CD14-positive monocyte (primary cell): ENCODE data around the gene LGR4. TPM values are rescaled to one million over a fixed set of nuclear protein-coding genes. Genes with fewer than 3 reads are reported as not detected.

Source experiments
- DNase-seq, 3 donors: peaks; one replicate each; pipeline ENCODE4 v3.0.0-alpha.2; 2011 to 2022
- H2AFZ ChIP-seq: 2 replicates; pipeline ENCODE4 v1.6.0; 2012; ENCODE audit warnings: mild to moderate bottlenecking, low read depth, low read length, inconsistent platforms; ENCODE audit not compliant: insufficient read depth, poor library complexity, severe bottlenecking
- H3K27ac ChIP-seq, 2 donors: 1 replicate in 1 of 2; 2 replicates in 1 of 2; pipeline ENCODE4 v1.5.1; 2012 to 2013; ENCODE audit warnings: low read length in 2 of 2, control low read depth in 1 of 2, inconsistent platforms in 1 of 2, low read depth in 1 of 2, mild to moderate bottlenecking in 1 of 2
- H3K27me3 ChIP-seq, 2 donors: one replicate each; pipeline versions ENCODE4 v1.6.0 to v1.6.1; 2011 to 2013; ENCODE audit warnings: low read length in 2 of 2; ENCODE audit not compliant: control insufficient read depth in 2 of 2, insufficient read depth in 2 of 2
- H3K36me3 ChIP-seq, 2 donors: replicated peaks in 1 of 2; 1 replicate in 1 of 2; 2 replicates in 1 of 2; pipeline versions ENCODE4 v1.5.1 to v1.6.1; 2012 to 2013; ENCODE audit warnings: low read length in 2 of 2, control low read depth in 1 of 2, inconsistent platforms in 1 of 2, mild to moderate bottlenecking in 1 of 2; ENCODE audit not compliant: insufficient read depth in 2 of 2, control insufficient read depth in 1 of 2
- H3K4me1 ChIP-seq, 2 donors: 1 replicate in 1 of 2; 2 replicates in 1 of 2; pipeline versions ENCODE4 v1.5.1 to v1.6.1; 2012 to 2013; ENCODE audit warnings: low read length in 2 of 2, control low read depth in 1 of 2, inconsistent platforms in 1 of 2, mild to moderate bottlenecking in 1 of 2, moderate library complexity in 1 of 2; ENCODE audit not compliant: insufficient read depth in 2 of 2, control insufficient read depth in 1 of 2
- H3K4me2 ChIP-seq: replicated peaks from 2 replicates; pipeline ENCODE3; 2012; ENCODE audit warnings: low read length, moderate library complexity, mild to moderate bottlenecking; ENCODE audit not compliant: poor library complexity, severe bottlenecking; ENCODE audit errors: extremely low read depth
- H3K4me3 ChIP-seq, 3 experiments: fragments of 200-600 bp in 1 of 3; sonication (generic) in 1 of 3; replicated peaks in 1 of 3; 1 replicate in 2 of 3; 2 replicates in 1 of 3; pipeline ENCODE4 v1.5.1; 2011 to 2013; ENCODE audit warnings: low read length in 3 of 3, mild to moderate bottlenecking in 3 of 3, control low read depth in 2 of 3, low read depth in 2 of 3, inconsistent platforms in 1 of 3, moderate library complexity in 1 of 3
- H3K79me2 ChIP-seq: 2 replicates; pipeline ENCODE4 v1.6.0; 2012; ENCODE audit warnings: mild to moderate bottlenecking, control low read depth, inconsistent platforms, low read length, moderate library complexity; ENCODE audit not compliant: insufficient read depth
- H3K9ac ChIP-seq: 2 replicates; pipeline ENCODE4 v1.6.0; 2017; ENCODE audit warnings: low read length, mild to moderate bottlenecking; ENCODE audit not compliant: insufficient read depth, poor library complexity, severe bottlenecking
- H3K9me3 ChIP-seq, 2 donors: replicated peaks in 1 of 2; 1 replicate in 1 of 2; 2 replicates in 1 of 2; pipeline versions ENCODE4 v1.5.1 to v1.6.1; 2012 to 2013; ENCODE audit warnings: low read length in 2 of 2, control low read depth in 1 of 2; ENCODE audit not compliant: control insufficient read depth in 1 of 2, insufficient read depth in 1 of 2
- H4K20me1 ChIP-seq: 2 replicates; pipeline ENCODE4 v1.6.0; 2012; ENCODE audit warnings: mild to moderate bottlenecking, low read length, control low read depth, moderate library complexity; ENCODE audit not compliant: insufficient read depth
- H3K27ac Mint-ChIP-seq, 7 donors: one replicate each; pipeline ENCODE4 v1.8.0; 2020; ENCODE audit warnings: mild to moderate bottlenecking in 7 of 7, mixed read lengths in 7 of 7, moderate library complexity in 6 of 7, inconsistent platforms in 2 of 7
- H3K27me3 Mint-ChIP-seq, 3 donors: one replicate each; pipeline ENCODE4 v1.8.0; 2021 to 2022; ENCODE audit warnings: low read depth in 3 of 3, mild to moderate bottlenecking in 3 of 3, mixed read lengths in 3 of 3, moderate library complexity in 3 of 3, inconsistent platforms in 1 of 3
- H3K36me3 Mint-ChIP-seq, 2 donors: one replicate each; pipeline ENCODE4 v1.8.0; 2020; ENCODE audit warnings: mixed read lengths in 2 of 2, inconsistent platforms in 1 of 2, mild to moderate bottlenecking in 1 of 2
- H3K4me1 Mint-ChIP-seq: one replicate; pipeline ENCODE4 v1.8.0; 2020; ENCODE audit warnings: mild to moderate bottlenecking, mixed read lengths
- H3K4me3 Mint-ChIP-seq, 2 donors: one replicate each; pipeline ENCODE4 v1.8.0; 2020; ENCODE audit warnings: mild to moderate bottlenecking in 2 of 2, mixed read lengths in 2 of 2, moderate library complexity in 1 of 2
- H3K9me3 Mint-ChIP-seq, 7 donors: one replicate each; pipeline ENCODE4 v1.8.0; 2020 to 2022; ENCODE audit warnings: mixed read lengths in 7 of 7, mild to moderate bottlenecking in 6 of 7, moderate library complexity in 6 of 7, inconsistent platforms in 2 of 7
- CTCF ChIP-seq: fragments of 200-600 bp; IDR thresholded peaks from one replicate; pipeline ENCODE4 v1.8.0; 2022; ENCODE audit warnings: antibody characterized with exemption, mild to moderate bottlenecking
- WGBS: methylation state at CpG from one replicate; pipeline ENCODE4 v1.1.5; 2013; ENCODE audit warnings: missing lambda C conversion rate; ENCODE audit not compliant: insufficient coverage; 5-methylcytosine and 5-hydroxymethylcytosine counted together
- intact Hi-C, 2 donors: fragments of 100-400 bp; cut with micrococcal nuclease; formaldehyde crosslinking; loops; one replicate each; pipeline versions ENCODE4 v1.15.0 to v1.15.1; 2023
- polyA plus RNA-seq, 3 donors: library from polyadenylated mRNA; depleted of rRNA in 1 of 3; unstranded in 2 of 3; stranded (reverse) in 1 of 3; fragments of 300-500 nt in 2 of 3; fragments of >200 nt in 1 of 3; fragmentation: Illumina TruSeq in 2 of 3; gene quantifications; 1 replicate in 2 of 3; 2 replicates in 1 of 3; pipeline ENCODE4 v1.2.3, GENCODE V29; 2012 to 2021

Gene LGR4
- polyA plus RNA-seq, 3 donors, result 0.67 to 0.92 (median 0.72) TPM

GRCh38 chr11:27363576-27364117 lies 108.9 kb downstream of the LGR4 start:
- peak overlapping the region; percentile 90 to 94 for H3K4me3 Mint-ChIP-seq
- H3K36me3 ChIP-seq, result no peaks in the 10 kb centered on the region
- H3K4me1 ChIP-seq, result peaks cover 11 to 20% of the 10 kb centered on the region in 2 donors
- H3K9ac ChIP-seq, result peak overlapping the region; percentile 58
- H3K79me2 ChIP-seq, result no peaks in the 10 kb centered on the region
- intact Hi-C loops, result loop anchor here in 1 of 2 donors (10.0 kb wide), 1 partner anchor 121 kb away; no protein-coding TSS in a partner anchor
- H3K4me1 Mint-ChIP-seq, result peaks cover 21% of the 10 kb centered on the region
- H2AFZ ChIP-seq, result peak overlapping the region; percentile 91
- no peaks in the 10 kb centered on the region for H3K9me3 Mint-ChIP-seq
- peak overlapping the region in 1 of 2 donors; percentile 14 for H3K27ac ChIP-seq
- H3K36me3 Mint-ChIP-seq, result no peaks in the 10 kb centered on the region
- no peaks in the 10 kb centered on the region for H3K9me3 ChIP-seq
- WGBS, result 26% methylated on average over 6 of the region's 13 CpGs
- no peaks in the 10 kb centered on the region for H4K20me1 ChIP-seq
- H3K4me2 ChIP-seq, result peak overlapping the region; percentile 90
- H3K27me3 Mint-ChIP-seq, result peaks cover 0 to 2% (median 2%) of the 10 kb centered on the region in 3 donors
- TF ChIP-seq CTCF, result no peak
- no peak for DNase-seq
- peak overlapping the region; percentile 64 to 88 (median 85) for H3K4me3 ChIP-seq
- H3K27me3 ChIP-seq, result no peaks in the 10 kb centered on the region
- H3K27ac Mint-ChIP-seq, result peak overlapping the region in 4 of 7 donors; percentile 4 to 82 (median 36)

GRCh38 chr11:27362749-27363575 lies 109.6 kb downstream of the LGR4 start, which contains the start of gene CCDC34:
Gene CCDC34 (minus strand): TSS chr11:27363215. CDS start chr11:27363194, 21 bp downstream.
- H3K9me3 Mint-ChIP-seq, result no peaks in the 10 kb centered on the region
- Histone ChIP-seq H3K27me3 (no peaks in the 10 kb centered on the region), H3K27ac (peak within 1 kb of the TSS in 1 of 2 donors; percentile 14), H2AFZ (peak within 1 kb of the TSS; percentile 91), H3K79me2 (no peaks in the 10 kb centered on the region), H3K9me3 (no peaks in the 10 kb centered on the region), H3K4me2 (peak within 1 kb of the TSS; percentile 90), H3K9ac (peak within 1 kb of the TSS; percentile 58), H3K36me3 (no peaks in the 10 kb centered on the region), H4K20me1 (no peaks in the 10 kb centered on the region), H3K4me3 (peak within 1 kb of the TSS; percentile 64 to 88 (median 85)), H3K4me1 (peaks cover 14 to 20% of the 10 kb centered on the region in 2 donors)
- peak within 1 kb of the TSS in 6 of 7 donors; percentile 4 to 82 (median 24) for H3K27ac Mint-ChIP-seq
- TF ChIP-seq CTCF, result no peak
- H3K4me1 Mint-ChIP-seq, result peaks cover 28% of the 10 kb centered on the region
- peak; percentile 84 to 88 (median 86) for DNase-seq
- no peaks in the 10 kb centered on the region for H3K36me3 Mint-ChIP-seq
- peaks cover 0 to 2% (median 2%) of the 10 kb centered on the region in 3 donors for H3K27me3 Mint-ChIP-seq
- peak within 1 kb of the TSS; percentile 94 to 98 for H3K4me3 Mint-ChIP-seq
- intact Hi-C loops, result loop anchor here in 1 of 2 donors (10.0 kb wide), 1 partner anchor 122 kb away; no protein-coding TSS in a partner anchor
- under 1% methylated on average over 52 of the region's 57 CpGs for WGBS
